Gastrocnemius medialis (tissue), 4 donors: ENCODE results near the gene PLPP3. TPM values are rescaled to one million over a fixed set of nuclear protein-coding genes. Genes with fewer than 3 reads are reported as not detected.

Source experiments
- ATAC-seq, 2 donors: fragments of 150-250 bp; one replicate each; pipeline ENCODE4 v1.9.1; 2016
- DNase-seq, 2 donors: peaks; one replicate each; pipeline ENCODE4 v3.0.0-alpha.2; 2019
- H3K27ac ChIP-seq, 4 donors: fragments of 200-600 bp; sonication (generic); 1 replicate in 1 of 4; 2 replicates in 3 of 4; pipeline ENCODE4 v1.5.1; 2016 to 2018; ENCODE audit warnings: mild to moderate bottlenecking in 2 of 4, moderate library complexity in 1 of 4
- H3K27me3 ChIP-seq, 3 donors: fragments of 200-600 bp; sonication (generic) in 2 of 3; 1 replicate in 1 of 3; 2 replicates in 2 of 3; pipeline versions ENCODE4 v1.5.1 to v1.6.0; 2016 to 2019; ENCODE audit warnings: mild to moderate bottlenecking in 1 of 3, moderate library complexity in 1 of 3
- H3K36me3 ChIP-seq, 2 donors: fragments of 200-600 bp; sonication (generic) in 1 of 2; one replicate each; pipeline ENCODE4 v1.5.1; 2017 to 2018
- H3K4me1 ChIP-seq, 2 donors: fragments of 200-600 bp; sonication (generic) in 1 of 2; one replicate each; pipeline ENCODE4 v1.5.1; 2016 to 2017; ENCODE audit warnings: mild to moderate bottlenecking in 2 of 2
- H3K4me3 ChIP-seq, 4 donors: fragments of 200-600 bp; sonication (generic) in 3 of 4; 1 replicate in 1 of 4; 2 replicates in 3 of 4; pipeline ENCODE4 v1.5.1; 2016 to 2019; ENCODE audit warnings: mild to moderate bottlenecking in 2 of 4
- H3K9me3 ChIP-seq, 3 donors: fragments of 200-600 bp; sonication (generic) in 2 of 3; 1 replicate in 1 of 3; 2 replicates in 2 of 3; pipeline ENCODE4 v1.5.1; 2016 to 2019
- CTCF ChIP-seq, 5 experiments: fragments of 450-650 bp in 3 of 5; fragments of 200-600 bp in 2 of 5; sonication (generic) in 2 of 5; IDR thresholded peaks in 4 of 5; conservative IDR thresholded peaks in 1 of 5; 1 replicate in 4 of 5; 2 replicates in 1 of 5; pipeline ENCODE4 v1.5.1; 2016 to 2019; ENCODE audit warnings: antibody characterized with exemption in 5 of 5, mild to moderate bottlenecking in 3 of 5, moderate library complexity in 3 of 5
- POLR2A ChIP-seq, 2 donors: fragments of 450-650 bp; IDR thresholded peaks; one replicate each; pipeline ENCODE4 v1.6.1; 2017; ENCODE audit warnings: antibody characterized with exemption in 2 of 2, mild to moderate bottlenecking in 2 of 2, moderate library complexity in 2 of 2
- in situ Hi-C, 4 donors: fragments of 200-750 bp; cut with MboI; loops; one replicate each; pipeline versions ENCODE4 v1.15.0 to v1.8.0; 2017; ENCODE audit warnings: low sequenced_read_pairs in 4 of 4
- intact Hi-C: fragments of 100-400 bp; cut with DNase I; formaldehyde crosslinking; loops from one replicate; pipeline ENCODE4 v1.15.1; 2023; ENCODE audit warnings: low total_unique reads
- total RNA-seq, 4 donors: library from RNA; depleted of rRNA; stranded (reverse); fragments of >200 nt; gene quantifications; one replicate each; pipeline versions ENCODE4 v1.1.0 to v1.2.3, GENCODE V29; 2016

PLPP3 gene
- total RNA-seq, 4 donors from 2014 or later: 53.2 to 71.5 (median 55.5) TPM

- DNase-seq (no peak), ATAC-seq (no peak)
- TF ChIP-seq POLR2A (IDR thresholded peaks at IDR 0.05) (no peak), CTCF (IDR thresholded peaks at IDR 0.05 in 4 of 5, conservative IDR thresholded peaks at IDR 0.05 in 1 of 5) (no peak)
- no peaks in the 10 kb centered on the region for H3K27me3 ChIP-seq
- H3K4me3 ChIP-seq: no peak overlapping the region
- intact Hi-C loops: no loop called here
- H3K9me3 ChIP-seq: no peaks in the 10 kb centered on the region
- in situ Hi-C loops: no loop called here
- no peak overlapping the region for H3K27ac ChIP-seq
- no peaks in the 10 kb centered on the region for H3K4me1 ChIP-seq
- no peaks in the 10 kb centered on the region for H3K36me3 ChIP-seq
Observed at GRCh38 chr1:56461158-56462127, 117.9 kb downstream of the PLPP3 start.

- no peak for ATAC-seq
Observed at GRCh38 chr1:56459260-56459659, 120.1 kb downstream of the PLPP3 start.

GRCh38 chr1:56457756-56458375, 121.5 kb downstream of the PLPP3 start:
- H3K27ac ChIP-seq: no peak overlapping the region
- DNase-seq (no peak), ATAC-seq (no peak)
- H3K4me3 ChIP-seq: no peak overlapping the region
- H3K27me3 ChIP-seq: no peaks in the 10 kb centered on the region
- H3K4me1 ChIP-seq: no peaks in the 10 kb centered on the region
- no peaks in the 10 kb centered on the region for H3K9me3 ChIP-seq
- intact Hi-C loops (no loop called here), in situ Hi-C loops (no loop called here)
- TF ChIP-seq CTCF (IDR thresholded peaks at IDR 0.05 in 4 of 5, conservative IDR thresholded peaks at IDR 0.05 in 1 of 5): no peak
- TF ChIP-seq POLR2A (IDR thresholded peaks at IDR 0.05): no peak
- no peaks in the 10 kb centered on the region for H3K36me3 ChIP-seq

More at GRCh38 chr1:56459260-56459659, 120.1 kb downstream of the PLPP3 start:
- Histone ChIP-seq H3K27ac (no peak overlapping the region), H3K9me3 (no peaks in the 10 kb centered on the region), H3K4me3 (no peak overlapping the region), H3K36me3 (no peaks in the 10 kb centered on the region), H3K4me1 (no peaks in the 10 kb centered on the region), H3K27me3 (no peaks in the 10 kb centered on the region)
- in situ Hi-C loops: no loop called here
- no peak for TF ChIP-seq CTCF (IDR thresholded peaks at IDR 0.05 in 4 of 5, conservative IDR thresholded peaks at IDR 0.05 in 1 of 5)
- no peak for TF ChIP-seq POLR2A (IDR thresholded peaks at IDR 0.05)
- intact Hi-C loops: no loop called here
- DNase-seq: no peak

GRCh38 chr1:56456435-56457101, 122.8 kb downstream of the PLPP3 start:
- H3K27ac ChIP-seq: no peak overlapping the region
- H3K27me3 ChIP-seq: no peaks in the 10 kb centered on the region
- ATAC-seq (no peak), DNase-seq (no peak)
- no peaks in the 10 kb centered on the region for H3K36me3 ChIP-seq
- no peak overlapping the region for H3K4me3 ChIP-seq
- no peaks in the 10 kb centered on the region for H3K4me1 ChIP-seq
- TF ChIP-seq POLR2A (IDR thresholded peaks at IDR 0.05) (no peak), CTCF (IDR thresholded peaks at IDR 0.05 in 4 of 5, conservative IDR thresholded peaks at IDR 0.05 in 1 of 5) (no peak)
- H3K9me3 ChIP-seq: no peaks in the 10 kb centered on the region
- in situ Hi-C loops (no loop called here), intact Hi-C loops (no loop called here)
